T1000 (cell line): ENCODE data around the gene GRPEL1.
"Not testable (repeated sequence)": the region's sequence is repeated elsewhere in the genome, so short reads cannot be mapped to it uniquely, and the experiment has no call there.

Experiments
- DNase-seq: peaks from one replicate; lab custom pipeline; 2025; ENCODE audit warnings: mixed read lengths; lab: John Stamatoyannopoulos, UW

The GRPEL1 gene

GRCh38 chr4:7092026-7092425 is 24.2 kb upstream of the GRPEL1 start:
- DNase-seq = no peak

- no peak for DNase-seq
These were observed 21.5 kb upstream of the GRPEL1 start for GRCh38 chr4:7089213-7089986.

GRCh38 chr4:7087036-7087435 is 19.2 kb upstream of the GRPEL1 start:
- no peak for DNase-seq

- no peak for DNase-seq
These were observed 18.5 kb upstream of the GRPEL1 start for GRCh38 chr4:7086384-7086783.

- DNase-seq = not testable (repeated sequence)
These were observed 16.7 kb upstream of the GRPEL1 start for GRCh38 chr4:7084564-7084961.

GRCh38 chr4:7083597-7084563 is 16.0 kb upstream of the GRPEL1 start:
- DNase-seq = no peak

- DNase-seq = not testable (repeated sequence)
These were observed 12.0 kb upstream of the GRPEL1 start for GRCh38 chr4:7079909-7080308.

- DNase-seq = not testable (repeated sequence)
These were observed 11.6 kb upstream of the GRPEL1 start for GRCh38 chr4:7079483-7079882.

GRCh38 chr4:7078025-7078424 is 10.2 kb upstream of the GRPEL1 start:
- no peak for DNase-seq

GRCh38 chr4:7077371-7077770 is 9.5 kb upstream of the GRPEL1 start:
- no peak for DNase-seq

GRCh38 chr4:7076696-7077082 is 8.8 kb upstream of the GRPEL1 start:
- DNase-seq = no peak

GRCh38 chr4:7075962-7076695 is 8.3 kb upstream of the GRPEL1 start:
- DNase-seq = no peak

- no peak for DNase-seq
These were observed 6.6 kb upstream of the GRPEL1 start for GRCh38 chr4:7074426-7074825.

- no peak for DNase-seq
These were observed 5.9 kb upstream of the GRPEL1 start for GRCh38 chr4:7073526-7074390.

GRCh38 chr4:7073059-7073458 is 5.2 kb upstream of the GRPEL1 start:
- DNase-seq = no peak

GRCh38 chr4:7070729-7071511 is 3.1 kb upstream of the GRPEL1 start:
- DNase-seq = peak; percentile 28

GRCh38 chr4:7068883-7069282 is 1.0 kb upstream of the GRPEL1 start:
- no peak for DNase-seq

GRCh38 chr4:7068279-7068842 is 497 bp upstream of the GRPEL1 start:
- no peak for DNase-seq

GRCh38 chr4:7067126-7067451 is 775 bp downstream of the GRPEL1 start:
- no peak for DNase-seq

- no peak for DNase-seq
These were observed 1.4 kb downstream of the GRPEL1 start for GRCh38 chr4:7066493-7066892.
